Neural cell (in vitro differentiated cells): ENCODE measurements around the gene TSPYL2. TPM values are rescaled to one million over a fixed set of nuclear protein-coding genes. Genes with fewer than 3 reads are reported as not detected.

Source experiments
- H2AFZ ChIP-seq: fragments of 200-600, 300-800 bp; sonication (generic), shearing (Covaris generic); 2 replicates; pipeline ENCODE4 v1.6.0; 2014; ENCODE audit warnings: low read depth, mild to moderate bottlenecking, antibody characterized with exemption, low read length, moderate library complexity
- H3F3A ChIP-seq: fragments of 200-600 bp; shearing (Covaris generic); 2 replicates; pipeline ENCODE4 v1.6.1; 2016; ENCODE audit warnings: mild to moderate bottlenecking, moderate library complexity, mixed read lengths, antibody characterized with exemption, low read length; ENCODE audit not compliant: insufficient read depth, poor library complexity, severe bottlenecking
- H3K27ac ChIP-seq: fragments of 200-600, 300-800 bp; sonication (generic), shearing (Covaris generic); 2 replicates; pipeline ENCODE4 v1.5.1; 2014; ENCODE audit warnings: mild to moderate bottlenecking, low read length, moderate library complexity
- H3K27me3 ChIP-seq: fragments of 300-800, 200-600 bp; sonication (generic), shearing (Covaris generic); 2 replicates; pipeline ENCODE4 v1.6.0; 2014; ENCODE audit warnings: mild to moderate bottlenecking, low read depth, low read length, moderate library complexity; ENCODE audit not compliant: insufficient read depth
- H3K36me3 ChIP-seq: fragments of 300-800, 200-600 bp; sonication (generic), shearing (Covaris generic); 2 replicates; pipeline ENCODE4 v1.5.1; 2014; ENCODE audit warnings: mild to moderate bottlenecking, antibody characterized with exemption, low read length, moderate library complexity; ENCODE audit not compliant: insufficient read depth
- H3K4me2 ChIP-seq: fragments of 300-800, 200-600 bp; sonication (generic), shearing (Covaris generic); 2 replicates; pipeline ENCODE4 v1.6.0; 2014; ENCODE audit warnings: mild to moderate bottlenecking, low read length
- H3K4me3 ChIP-seq: fragments of 300-800, 200-600 bp; sonication (generic), shearing (Covaris generic); 2 replicates; pipeline ENCODE4 v1.5.1; 2014; ENCODE audit warnings: mild to moderate bottlenecking, low read length, moderate library complexity
- H3K79me2 ChIP-seq: fragments of 200-600 bp; shearing (Covaris generic); replicated peaks from 2 replicates; pipeline ENCODE4 v1.6.0; 2014; ENCODE audit warnings: mild to moderate bottlenecking, low read length, moderate library complexity; ENCODE audit not compliant: insufficient read depth
- H3K9ac ChIP-seq: fragments of 300-800, 200-600 bp; sonication (generic), shearing (Covaris generic); 2 replicates; pipeline ENCODE4 v1.6.1; 2016; ENCODE audit warnings: mild to moderate bottlenecking, low read length, mixed read lengths
- H3K9me2 ChIP-seq: fragments of 200-600 bp; shearing (Covaris generic); 2 replicates; pipeline ENCODE4 v1.6.1; 2016; ENCODE audit warnings: mild to moderate bottlenecking, low read length, mixed read lengths; ENCODE audit not compliant: insufficient read depth
- H3K9me3 ChIP-seq: fragments of 200-600, 300-800 bp; sonication (generic), shearing (Covaris generic); 2 replicates; pipeline ENCODE4 v1.6.1; 2016; ENCODE audit warnings: mild to moderate bottlenecking, mixed run types, low read length, moderate library complexity, mixed read lengths
- H4K20me1 ChIP-seq: fragments of 200-600 bp; shearing (Covaris generic); 2 replicates; pipeline ENCODE4 v1.6.1; 2016; ENCODE audit warnings: mild to moderate bottlenecking, mixed run types; ENCODE audit not compliant: insufficient read depth
- CTCF ChIP-seq: fragments of 450-650 bp; IDR thresholded peaks from 2 replicates; pipeline ENCODE4 v1.5.1; 2014; ENCODE audit warnings: antibody characterized with exemption, mild to moderate bottlenecking, moderate library complexity; ENCODE audit not compliant: poor library complexity, severe bottlenecking
- EP300 ChIP-seq: fragments of 450-650 bp; conservative IDR thresholded peaks from 2 replicates; pipeline ENCODE4 v1.6.1; 2014; ENCODE audit warnings: antibody characterized with exemption, mild to moderate bottlenecking, moderate library complexity; ENCODE audit not compliant: poor library complexity, severe bottlenecking
- EZH2 ChIP-seq: fragments of 200-600, 300-800 bp; shearing (Covaris generic), sonication (generic); IDR thresholded peaks from 2 replicates; pipeline ENCODE4 v1.6.1; 2014; ENCODE audit warnings: antibody characterized with exemption, low read length, borderline replicate concordance, mild to moderate bottlenecking; ENCODE audit not compliant: insufficient read depth, poor library complexity, severe bottlenecking
- MXI1 ChIP-seq: fragments of 450-650 bp; conservative IDR thresholded peaks from 2 replicates; pipeline ENCODE4 v1.6.1; 2014; ENCODE audit warnings: antibody characterized with exemption, mild to moderate bottlenecking; ENCODE audit not compliant: poor library complexity, severe bottlenecking
- POLR2AphosphoS5 ChIP-seq: IDR thresholded peaks from 2 replicates; pipeline ENCODE4 v1.6.1; 2012
- RAD21 ChIP-seq: fragments of 450-650 bp; conservative IDR thresholded peaks from 2 replicates; pipeline ENCODE4 v1.6.1; 2014; ENCODE audit warnings: antibody characterized with exemption, mild to moderate bottlenecking, moderate library complexity
- REST ChIP-seq: IDR thresholded peaks from 2 replicates; pipeline ENCODE4 v1.6.1; 2012; ENCODE audit warnings: borderline replicate concordance
- SMC3 ChIP-seq: fragments of 450-650 bp; conservative IDR thresholded peaks from 2 replicates; pipeline ENCODE4 v1.6.1; 2014; ENCODE audit warnings: antibody characterized with exemption, mild to moderate bottlenecking, moderate library complexity; ENCODE audit not compliant: poor library complexity
- TAF1 ChIP-seq: IDR thresholded peaks from 2 replicates; pipeline ENCODE4 v1.6.1; 2012; ENCODE audit warnings: low read depth
- polyA minus RNA-seq: library from RNA; depleted of rRNA, polyadenylated mRNA; stranded (reverse); fragments of >200 nt; gene quantifications from 2 replicates; pipeline ENCODE4 v1.2.3, GENCODE V29; 2014
- polyA plus RNA-seq: library from polyadenylated mRNA; depleted of rRNA; stranded (reverse); fragments of >200 nt; gene quantifications from 2 replicates; pipeline ENCODE4 v1.2.3, GENCODE V29; 2014

Gene TSPYL2
- polyA plus RNA-seq: 40.2 and 43.2 TPM in 2 replicates
- 23.6 and 24.0 TPM in 2 replicates for polyA minus RNA-seq

DNA sequence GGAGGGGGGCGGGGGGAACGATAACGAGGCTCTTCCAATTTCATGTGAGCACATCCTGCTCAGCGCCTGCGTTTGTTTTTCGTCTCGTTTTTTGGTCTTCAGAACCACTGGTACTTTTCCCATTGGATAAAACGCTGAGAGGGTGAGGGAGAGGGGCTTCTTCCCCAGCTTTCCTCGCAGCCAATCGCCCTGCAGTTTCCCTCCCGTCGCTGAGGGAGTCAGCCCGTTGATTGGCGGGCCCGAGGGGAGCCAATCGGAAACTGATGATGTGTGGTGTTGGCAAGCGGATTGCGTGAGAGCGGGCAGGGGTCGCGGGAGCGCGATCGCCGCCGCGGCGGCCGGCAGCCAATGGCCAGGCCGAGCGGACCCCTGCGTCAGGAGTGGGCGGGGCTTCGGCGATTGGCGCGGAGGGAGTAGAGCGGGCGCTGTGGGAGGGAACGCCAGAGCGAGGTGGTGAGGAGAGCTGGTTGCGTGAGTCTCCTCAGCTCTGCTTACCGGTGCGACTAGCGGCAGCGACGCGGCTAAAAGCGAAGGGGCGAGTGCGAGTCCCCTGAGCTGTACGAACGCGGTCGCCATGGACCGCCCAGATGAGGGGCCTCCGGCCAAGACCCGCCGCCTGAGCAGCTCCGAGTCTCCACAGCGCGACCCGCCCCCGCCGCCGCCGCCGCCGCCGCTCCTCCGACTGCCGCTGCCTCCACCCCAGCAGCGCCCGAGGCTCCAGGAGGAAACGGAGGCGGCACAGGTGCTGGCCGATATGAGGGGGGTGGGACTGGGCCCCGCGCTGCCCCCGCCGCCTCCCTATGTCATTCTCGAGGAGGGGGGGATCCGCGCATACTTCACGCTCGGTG, at the start of gene TSPYL2:
TSPYL2 (plus strand) TSS at position 443 of the 848 bp plus-strand sequence; CDS start at position 575, 132 bp downstream.
- Histone ChIP-seq H3K4me2 (peak within 1 kb of the TSS; percentile 48), H3K79me2 (no peaks in the 10 kb centered on the region), H3K9ac (peak within 1 kb of the TSS; percentile 85), H3K4me3 (peak within 1 kb of the TSS; percentile 82), H3F3A (no peaks in the 10 kb centered on the region), H4K20me1 (no peaks in the 10 kb centered on the region), H3K27me3 (no peaks in the 10 kb centered on the region), H3K36me3 (no peaks in the 10 kb centered on the region), H3K9me3 (no peaks in the 10 kb centered on the region), H3K9me2 (no peaks in the 10 kb centered on the region), H3K27ac (peak within 1 kb of the TSS; percentile 87), H2AFZ (no peak within 1 kb of the TSS)
- TF ChIP-seq CTCF: no peak
- peak; percentile 81 for TF ChIP-seq REST
- TF ChIP-seq MXI1: peak; percentile 55
- TF ChIP-seq SMC3: no peak
- TF ChIP-seq EZH2: no peak
- no peak for TF ChIP-seq RAD21
- peak; percentile 99 for TF ChIP-seq POLR2AphosphoS5
- TF ChIP-seq TAF1: peak; percentile 95
- TF ChIP-seq EP300: peak; percentile 79

DNA sequence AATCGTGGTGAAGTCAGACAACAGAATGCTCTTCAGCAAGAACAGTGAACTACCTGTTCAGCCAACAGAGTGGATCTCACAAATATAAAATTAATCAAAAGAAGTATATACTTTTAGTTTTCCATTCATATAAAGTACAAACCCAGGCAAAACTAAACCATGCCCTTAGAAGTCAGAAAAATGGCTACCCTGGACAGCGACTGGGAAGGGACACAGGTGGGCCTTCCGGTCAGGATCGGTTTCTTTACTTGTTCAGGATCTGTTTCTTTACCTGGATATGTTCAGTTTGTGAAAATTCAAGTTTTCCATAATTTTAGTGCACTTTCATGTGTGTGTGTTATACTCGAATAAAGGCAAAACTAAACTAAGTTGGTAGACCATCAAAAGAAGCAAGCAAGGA, 46.0 kb upstream of the TSPYL2 start:
- Histone ChIP-seq H3K4me2 (no peak overlapping the region), H2AFZ (no peak overlapping the region), H3K27me3 (no peaks in the 10 kb centered on the region), H3K9ac (no peak overlapping the region), H3K9me3 (no peaks in the 10 kb centered on the region), H3K36me3 (no peaks in the 10 kb centered on the region), H3K79me2 (no peaks in the 10 kb centered on the region), H4K20me1 (no peaks in the 10 kb centered on the region), H3K27ac (no peak overlapping the region), H3K9me2 (no peaks in the 10 kb centered on the region), H3K4me3 (no peak overlapping the region), H3F3A (no peaks in the 10 kb centered on the region)
- TF ChIP-seq MXI1 (no peak), REST (no peak), SMC3 (no peak), RAD21 (no peak), EZH2 (no peak), TAF1 (no peak), CTCF (no peak), POLR2AphosphoS5 (no peak), EP300 (no peak)
